GM23338 (cell line): ENCODE data around the gene WDR27. TPM values are rescaled to one million over a fixed set of nuclear protein-coding genes. Genes with fewer than 3 reads are reported as not detected.

Experiments used
- ATAC-seq: fragments of 200-7000 bp; cut with Tn5 transposase; 3 replicates; pipeline ENCODE4 v1.9.1; 2020
- DNase-seq: peaks from one replicate; pipeline ENCODE4 v3.0.0-alpha.2; 2015; ENCODE audit warnings: low spot score
- H2AFZ ChIP-seq: fragments of 200-600 bp; sonication (generic); 2 replicates; pipeline ENCODE4 v1.8.0; 2016; ENCODE audit warnings: antibody characterized with exemption, mild to moderate bottlenecking, moderate library complexity
- H3F3A ChIP-seq: fragments of 200-600 bp; sonication (generic); replicated peaks from 2 replicates; pipeline ENCODE4 v1.8.0; 2017; ENCODE audit warnings: antibody characterized with exemption, mixed run types, low read depth
- H3K27ac ChIP-seq: fragments of 200-600 bp; sonication (generic); 2 replicates; pipeline ENCODE4 v1.6.1; 2016; ENCODE audit warnings: low read depth
- H3K27me3 ChIP-seq: fragments of 200-600 bp; sonication (generic); 2 replicates; pipeline ENCODE4 v1.8.0; 2016; ENCODE audit warnings: mild to moderate bottlenecking, mixed run types, moderate library complexity; ENCODE audit not compliant: insufficient read depth
- H3K36me3 ChIP-seq: fragments of 200-600 bp; sonication (generic); 2 replicates; pipeline ENCODE4 v1.8.0; 2016; ENCODE audit warnings: mild to moderate bottlenecking; ENCODE audit not compliant: insufficient read depth
- H3K4me1 ChIP-seq: fragments of 200-600 bp; sonication (generic); 2 replicates; pipeline ENCODE4 v1.8.0; 2016; ENCODE audit warnings: mild to moderate bottlenecking, moderate library complexity; ENCODE audit not compliant: insufficient read depth
- H3K4me2 ChIP-seq: fragments of 200-600 bp; sonication (generic); 2 replicates; pipeline ENCODE4 v1.7.1; 2017; ENCODE audit warnings: mixed run types
- H3K4me3 ChIP-seq: fragments of 200-600 bp; sonication (generic); 2 replicates; pipeline ENCODE4 v1.6.1; 2016; ENCODE audit warnings: mixed run types
- H3K79me2 ChIP-seq: fragments of 200-600 bp; sonication (generic); replicated peaks from 2 replicates; pipeline ENCODE4 v1.8.0; 2017; ENCODE audit warnings: mild to moderate bottlenecking; ENCODE audit not compliant: insufficient read depth
- H3K9me2 ChIP-seq: fragments of 200-600 bp; sonication (generic); 2 replicates; pipeline ENCODE4 v1.8.0; 2017; ENCODE audit not compliant: insufficient read depth
- H4K20me1 ChIP-seq: fragments of 200-600 bp; sonication (generic); replicated peaks from 2 replicates; pipeline ENCODE4 v1.8.0; 2017; ENCODE audit warnings: mild to moderate bottlenecking; ENCODE audit not compliant: insufficient read depth
- H3K27ac Mint-ChIP-seq: 2 replicates; pipeline ENCODE4 v1.8.0; 2020; ENCODE audit warnings: inconsistent platforms, mild to moderate bottlenecking, moderate library complexity, mixed read lengths
- H3K27me3 Mint-ChIP-seq: 3 replicates; pipeline ENCODE4 v1.8.0; 2022; ENCODE audit warnings: low read depth, mild to moderate bottlenecking, moderate library complexity, mixed read lengths, inconsistent platforms; ENCODE audit not compliant: insufficient read depth, poor library complexity
- H3K36me3 Mint-ChIP-seq: 3 replicates; pipeline ENCODE4 v1.8.0; 2021; ENCODE audit warnings: low read depth, mild to moderate bottlenecking, inconsistent platforms, moderate library complexity, mixed read lengths
- H3K4me1 Mint-ChIP-seq: 3 replicates; pipeline ENCODE4 v1.8.0; 2020; ENCODE audit warnings: mild to moderate bottlenecking, inconsistent platforms, mixed read lengths
- H3K4me3 Mint-ChIP-seq: 3 replicates; pipeline ENCODE4 v1.8.0; 2021; ENCODE audit warnings: moderate library complexity, mild to moderate bottlenecking, inconsistent platforms, mixed read lengths
- H3K9me3 Mint-ChIP-seq: 3 replicates; pipeline ENCODE4 v1.8.0; 2020; ENCODE audit warnings: moderate library complexity, mild to moderate bottlenecking, inconsistent platforms, mixed read lengths
- CREB1 ChIP-seq: fragments of 250-450 bp; sonication (Bioruptor Pico); IDR thresholded peaks from 2 replicates; pipeline ENCODE4 v1.5.0; 2020; ENCODE audit warnings: low read depth, mild to moderate bottlenecking, moderate library complexity
- CTCF ChIP-seq, 2 experiments: fragments of 200-600 bp in 1 of 2; sonication (generic) in 1 of 2; conservative IDR thresholded peaks; 2 replicates each; pipeline versions ENCODE4 v1.5.1 to v1.6.1; 2016 to 2017; ENCODE audit warnings: antibody characterized with exemption in 2 of 2, low read depth in 2 of 2, mild to moderate bottlenecking in 2 of 2, moderate library complexity in 1 of 2
- ETS1 ChIP-seq: IDR thresholded peaks from 2 replicates; pipeline ENCODE4 v1.6.1; 2016; ENCODE audit warnings: antibody characterized with exemption
- EZH2 ChIP-seq: fragments of 200-600 bp; sonication (generic); IDR thresholded peaks from one replicate; pipeline ENCODE4 v1.8.0; 2017; ENCODE audit warnings: antibody characterized with exemption, mild to moderate bottlenecking, low read depth; ENCODE audit not compliant: unreplicated experiment
- EZH2phosphoT487 ChIP-seq: fragments of 200-600 bp; sonication (generic); IDR thresholded peaks from one replicate; pipeline ENCODE4 v1.8.1; 2018; ENCODE audit warnings: antibody characterized with exemption; ENCODE audit not compliant: unreplicated experiment
- JUNB ChIP-seq: IDR thresholded peaks from one replicate; pipeline ENCODE4 v1.6.1; 2016; ENCODE audit warnings: antibody characterized with exemption; ENCODE audit not compliant: unreplicated experiment
- NANOG ChIP-seq: IDR thresholded peaks from 2 replicates; pipeline ENCODE4 v1.6.1; 2016; ENCODE audit warnings: antibody characterized with exemption, borderline replicate concordance
- POLR2AphosphoS5 ChIP-seq: IDR thresholded peaks from 2 replicates; pipeline ENCODE4 v1.6.1; 2016; ENCODE audit warnings: antibody characterized with exemption, low read depth
- REST ChIP-seq: IDR thresholded peaks from one replicate; pipeline ENCODE4 v1.6.1; 2018; ENCODE audit warnings: antibody characterized with exemption; ENCODE audit not compliant: unreplicated experiment
- STAT1 ChIP-seq: IDR thresholded peaks from one replicate; pipeline ENCODE4 v1.6.1; 2016; ENCODE audit warnings: antibody characterized with exemption; ENCODE audit not compliant: unreplicated experiment
- ZNF114 ChIP-seq: fragments of 250-450 bp; sonication (Bioruptor Pico); IDR thresholded peaks from 2 replicates; pipeline ENCODE4 v1.5.0; 2020; ENCODE audit warnings: mild to moderate bottlenecking, moderate library complexity
- ZNF331 ChIP-seq: fragments of 250-450 bp; sonication (Bioruptor Pico); IDR thresholded peaks from 2 replicates; pipeline ENCODE4 v1.5.0; 2020; ENCODE audit warnings: low read depth, mild to moderate bottlenecking, moderate library complexity
- ZNF462 ChIP-seq: fragments of 250-450 bp; sonication (Bioruptor Pico); IDR thresholded peaks from 2 replicates; pipeline ENCODE4 v1.5.0; 2020; ENCODE audit warnings: mild to moderate bottlenecking, moderate library complexity
- polyA plus RNA-seq: library from polyadenylated mRNA; unstranded; fragments of >200 nt; fragmentation: Nextera tagmentation; extraction: Ambion mirVana; gene quantifications from 2 replicates; pipeline ENCODE4 v1.2.1, GENCODE V29; 2016
- total RNA-seq: library from RNA; depleted of rRNA; stranded (reverse); fragments of >200 nt; shearing (Covaris generic); gene quantifications from 2 replicates; pipeline ENCODE4 v1.2.3, GENCODE V29; 2014

WDR27 gene
- total and polyA plus RNA-seq, 2 experiments from 2014 or later: 55.3 to 80.4 TPM

- Mint-ChIP-seq H3K4me1 (no peaks in the 10 kb centered on the region), H3K4me3 (no peak overlapping the region), H3K27me3 (peaks cover 3% of the 10 kb centered on the region), H3K36me3 (peaks cover 11% of the 10 kb centered on the region; the same call in 2 of the 3 replicates), H3K27ac (no peak overlapping the region), H3K9me3 (no peaks in the 10 kb centered on the region)
- no peak overlapping the region for H3K27ac ChIP-seq
- TF ChIP-seq ZNF331 (CRISPR knock-in tag) (no peak), ETS1 (no peak), ZNF114 (CRISPR knock-in tag) (no peak), NANOG (no peak), STAT1 (no peak), JUNB (no peak), REST (no peak), POLR2AphosphoS5 (no peak), EZH2phosphoT487 (no peak), CREB1 (CRISPR knock-in tag) (no peak), ZNF462 (CRISPR knock-in tag) (no peak), CTCF (conservative IDR thresholded peaks at IDR 0.05; ENCODE audit: low read depth in 2 of 2) (no peak), EZH2 (no peak)
- no peaks in the 10 kb centered on the region for H3K36me3 ChIP-seq
- H3K4me2 ChIP-seq: no peak overlapping the region
- no peak overlapping the region for H3K4me3 ChIP-seq
- no peak overlapping the region for H2AFZ ChIP-seq
- ATAC-seq (no peak; the same call in 2 of the 3 replicates), DNase-seq (no peak)
- H3F3A ChIP-seq: no peaks in the 10 kb centered on the region
- no peaks in the 10 kb centered on the region for H3K27me3 ChIP-seq
- no peaks in the 10 kb centered on the region for H4K20me1 ChIP-seq
- no peaks in the 10 kb centered on the region for H3K4me1 ChIP-seq
- H3K9me2 ChIP-seq: no peaks in the 10 kb centered on the region
- H3K79me2 ChIP-seq: no peaks in the 10 kb centered on the region
Observed at GRCh38 chr6:169500688-169501087, 201.1 kb downstream of the WDR27 start.
